Common myeloid progenitor, CD34-positive (primary cell): ENCODE data around the gene CEP76.
"Not testable (repeated sequence)": the region's sequence is repeated elsewhere in the genome, so short reads cannot be mapped to it uniquely, and the experiment has no call there.

ENCODE experiments used
- CTCF ChIA-PET: fragments of 350-600 bp; sonication (Branson Sonifier 250); formaldehyde crosslinking; loops from one replicate; lab custom pipeline; 2021; ENCODE audit warnings: antibody characterized with exemption; lab: Charles Lee
- POLR2A ChIA-PET: fragments of 350-600 bp; sonication (Branson Sonifier 250); formaldehyde crosslinking; loops from one replicate; lab custom pipeline; 2021; ENCODE audit warnings: antibody characterized with exemption; lab: Charles Lee
- DNase-seq, 3 donors: peaks; one replicate each; pipeline versions ENCODE4 v3.0.0 to v3.0.0-alpha.2; 2013
- H3K27ac ChIP-seq, 2 experiments: 1 replicate in 1 of 2; 2 replicates in 1 of 2; pipeline ENCODE4 v1.7.0; 2013; ENCODE audit warnings: inconsistent platforms in 2 of 2, low read length in 2 of 2, mild to moderate bottlenecking in 2 of 2, low read depth in 1 of 2, moderate library complexity in 1 of 2; ENCODE audit not compliant: severe bottlenecking in 2 of 2, insufficient read depth in 1 of 2, poor library complexity in 1 of 2
- H3K27me3 ChIP-seq, 5 experiments: replicated peaks in 2 of 5; 1 replicate in 3 of 5; 2 replicates in 2 of 5; pipeline versions ENCODE4 v1.6.1 to v1.7.0; 2013; ENCODE audit warnings: low read length in 4 of 5, mild to moderate bottlenecking in 2 of 5, moderate library complexity in 2 of 5, inconsistent platforms in 1 of 5; ENCODE audit not compliant: insufficient read depth in 5 of 5, control insufficient read depth in 4 of 5
- H3K36me3 ChIP-seq, 4 experiments: 1 replicate in 2 of 4; 2 replicates in 2 of 4; pipeline versions ENCODE4 v1.6.1 to v1.7.0; 2013; ENCODE audit warnings: low read length in 3 of 4, control low read depth in 1 of 4, mild to moderate bottlenecking in 1 of 4; ENCODE audit not compliant: control insufficient read depth in 4 of 4, insufficient read depth in 4 of 4
- H3K4me1 ChIP-seq, 4 experiments: 1 replicate in 3 of 4; 2 replicates in 1 of 4; pipeline versions ENCODE4 v1.6.1 to v1.7.1; 2013; ENCODE audit warnings: low read length in 3 of 4, mild to moderate bottlenecking in 3 of 4, control low read depth in 1 of 4, inconsistent platforms in 1 of 4, moderate library complexity in 1 of 4; ENCODE audit not compliant: control insufficient read depth in 4 of 4, insufficient read depth in 4 of 4; ENCODE audit errors: control extremely low read depth in 1 of 4
- H3K4me3 ChIP-seq, 7 experiments: 1 replicate in 4 of 7; 2 replicates in 3 of 7; pipeline versions ENCODE4 v1.5.1 to v1.7.0; 2013; ENCODE audit warnings: mild to moderate bottlenecking in 7 of 7, low read length in 6 of 7, moderate library complexity in 6 of 7, inconsistent platforms in 2 of 7, low read depth in 2 of 7, control low read depth in 1 of 7; ENCODE audit not compliant: insufficient read depth in 4 of 7, control insufficient read depth in 1 of 7; ENCODE audit errors: extremely low read depth in 1 of 7
- H3K9me3 ChIP-seq, 5 experiments: 1 replicate in 4 of 5; 2 replicates in 1 of 5; pipeline versions ENCODE4 v1.6.1 to v1.7.1; 2013; ENCODE audit warnings: low read length in 4 of 5, mild to moderate bottlenecking in 2 of 5, inconsistent platforms in 1 of 5, low read depth in 1 of 5, moderate library complexity in 1 of 5; ENCODE audit not compliant: control insufficient read depth in 4 of 5, insufficient read depth in 2 of 5; ENCODE audit errors: control extremely low read depth in 1 of 5
- WGBS: methylation state at CpG from one replicate; pipeline ENCODE4 v1.1.5; 2013; ENCODE audit not compliant: insufficient coverage; 5-methylcytosine and 5-hydroxymethylcytosine counted together

CEP76 gene

GRCh38 chr18:12645254-12645653 lies 57.3 kb downstream of the CEP76 start:
- ChIA-PET CTCF (interaction anchor here (0.6 kb wide), 1 partner anchor 400 kb away, joined by 3 read pairs; no protein-coding TSS in a partner anchor), POLR2A (no interaction called here)
- H3K4me1 ChIP-seq = no peaks in the 10 kb centered on the region

GRCh38 chr18:12643756-12644155 lies 58.8 kb downstream of the CEP76 start:
- not testable (repeated sequence) for DNase-seq, H3K4me3 ChIP-seq, H3K27me3 ChIP-seq, H3K27ac ChIP-seq, H3K4me1 ChIP-seq, H3K36me3 ChIP-seq, H3K9me3 ChIP-seq
- ChIA-PET POLR2A (interaction anchor here (0.6 kb wide), 1 partner anchor 165 kb away, joined by 3 read pairs; no protein-coding TSS in a partner anchor), CTCF (interaction anchor here (0.9 to 1.0 kb wide), 2 partner anchors 45 to 104 kb away, joined by 3 to 5 read pairs; no protein-coding TSS in a partner anchor)
- WGBS = no CpG with 5 or more reads among the region's 5 CpGs

More at GRCh38 chr18:12645254-12645653, 57.3 kb downstream of the CEP76 start:
- H3K36me3 ChIP-seq = peaks cover 0 to 5% (median 1%) of the 10 kb centered on the region in 4 experiments
- H3K27ac ChIP-seq = no peak overlapping the region
- DNase-seq = no peak
- no peak overlapping the region for H3K4me3 ChIP-seq
- no peaks in the 10 kb centered on the region for H3K9me3 ChIP-seq
- no peaks in the 10 kb centered on the region for H3K27me3 ChIP-seq

DNA sequence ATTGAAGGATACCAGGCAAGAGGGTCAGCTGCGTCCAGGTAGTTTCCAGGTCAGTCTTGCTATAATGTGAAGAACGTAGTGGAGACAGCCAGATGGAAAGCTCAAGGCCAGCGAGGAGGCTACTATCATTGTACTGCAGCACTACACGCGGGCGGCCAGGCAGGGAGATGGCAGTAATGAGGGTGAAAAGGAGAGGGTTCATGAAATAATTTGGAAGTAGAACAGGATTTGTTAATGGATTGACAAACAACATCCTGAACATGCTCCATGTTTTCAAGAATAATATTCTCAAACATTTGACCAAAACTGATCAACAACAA lies 61.7 kb downstream of the CEP76 start:
- Histone ChIP-seq H3K4me1 (no peaks in the 10 kb centered on the region), H3K27me3 (no peaks in the 10 kb centered on the region), H3K36me3 (peaks cover 0 to 2% (median 0%) of the 10 kb centered on the region in 4 experiments), H3K9me3 (no peaks in the 10 kb centered on the region), H3K27ac (no peak overlapping the region), H3K4me3 (no peak overlapping the region)
- POLR2A ChIA-PET = no interaction called here
- DNase-seq = no peak
- CTCF ChIA-PET = interaction anchor here (1.2 kb wide), 1 partner anchor 14 kb away, joined by 3 read pairs; no protein-coding TSS in a partner anchor
- 98% methylated on average over 5 of the region's 6 CpGs for WGBS

DNA sequence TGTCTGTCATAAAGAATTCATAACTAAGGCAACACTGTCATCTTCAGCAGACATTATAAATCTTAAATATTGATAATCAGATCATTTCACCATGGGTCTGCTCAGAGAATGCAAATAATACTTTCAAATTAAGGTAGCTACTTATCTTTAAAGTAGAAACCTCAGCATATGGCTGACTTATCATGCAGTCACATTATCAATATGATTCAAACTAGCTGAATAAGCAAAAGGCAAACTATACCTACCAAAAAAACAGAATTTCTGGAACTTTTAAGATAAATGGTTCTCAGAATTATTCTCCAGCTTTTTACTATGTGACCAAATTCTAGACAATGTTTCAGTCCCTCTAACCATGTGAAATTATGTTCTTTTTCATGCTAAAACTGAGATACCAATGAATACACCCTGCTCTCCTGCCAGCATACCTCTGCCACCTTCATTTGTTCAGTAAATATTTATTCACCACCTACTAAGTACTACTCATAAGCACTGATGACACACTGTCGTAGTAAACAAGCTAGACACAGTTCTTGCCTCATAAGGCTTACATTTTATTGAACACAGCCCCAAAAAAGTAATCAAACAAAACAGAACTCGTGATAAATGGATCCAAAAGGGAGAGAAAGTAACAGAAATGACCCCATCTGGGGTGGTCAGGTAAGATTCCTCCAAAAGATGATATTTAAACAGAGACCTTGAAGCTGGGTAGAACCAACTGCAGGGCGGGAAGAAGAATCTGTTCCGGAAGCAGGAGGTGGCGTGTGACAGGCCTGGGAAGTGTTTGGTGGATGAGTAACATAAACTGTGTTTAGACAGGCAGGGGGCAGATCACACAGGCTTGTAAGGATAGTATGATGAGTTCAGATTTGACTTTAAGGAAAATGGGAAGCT lies 62.3 kb downstream of the CEP76 start:
- no peaks in the 10 kb centered on the region for H3K4me1 ChIP-seq
- H3K9me3 ChIP-seq = no peaks in the 10 kb centered on the region
- peaks cover 0 to 2% (median 0%) of the 10 kb centered on the region in 4 experiments for H3K36me3 ChIP-seq
- H3K4me3 ChIP-seq = no peak overlapping the region
- no peak for DNase-seq
- no peaks in the 10 kb centered on the region for H3K27me3 ChIP-seq
- WGBS = 79% methylated on average over 5 of the region's 5 CpGs
- CTCF ChIA-PET = interaction anchor here (1.2 kb wide), 1 partner anchor 14 kb away, joined by 3 read pairs; no protein-coding TSS in a partner anchor
- POLR2A ChIA-PET = no interaction called here
- no peak overlapping the region for H3K27ac ChIP-seq

GRCh38 chr18:12638644-12639124 lies 63.8 kb downstream of the CEP76 start:
- POLR2A ChIA-PET = no interaction called here
- H3K27me3 ChIP-seq = no peaks in the 10 kb centered on the region
- no peaks in the 10 kb centered on the region for H3K4me1 ChIP-seq
- DNase-seq = no peak
- CTCF ChIA-PET = no interaction called here
- H3K36me3 ChIP-seq = peaks cover 0 to 2% (median 0%) of the 10 kb centered on the region in 4 experiments
- WGBS = 67% methylated on average over 3 of the region's 3 CpGs
- H3K4me3 ChIP-seq = no peak overlapping the region
- no peak overlapping the region for H3K27ac ChIP-seq
- no peaks in the 10 kb centered on the region for H3K9me3 ChIP-seq

DNA sequence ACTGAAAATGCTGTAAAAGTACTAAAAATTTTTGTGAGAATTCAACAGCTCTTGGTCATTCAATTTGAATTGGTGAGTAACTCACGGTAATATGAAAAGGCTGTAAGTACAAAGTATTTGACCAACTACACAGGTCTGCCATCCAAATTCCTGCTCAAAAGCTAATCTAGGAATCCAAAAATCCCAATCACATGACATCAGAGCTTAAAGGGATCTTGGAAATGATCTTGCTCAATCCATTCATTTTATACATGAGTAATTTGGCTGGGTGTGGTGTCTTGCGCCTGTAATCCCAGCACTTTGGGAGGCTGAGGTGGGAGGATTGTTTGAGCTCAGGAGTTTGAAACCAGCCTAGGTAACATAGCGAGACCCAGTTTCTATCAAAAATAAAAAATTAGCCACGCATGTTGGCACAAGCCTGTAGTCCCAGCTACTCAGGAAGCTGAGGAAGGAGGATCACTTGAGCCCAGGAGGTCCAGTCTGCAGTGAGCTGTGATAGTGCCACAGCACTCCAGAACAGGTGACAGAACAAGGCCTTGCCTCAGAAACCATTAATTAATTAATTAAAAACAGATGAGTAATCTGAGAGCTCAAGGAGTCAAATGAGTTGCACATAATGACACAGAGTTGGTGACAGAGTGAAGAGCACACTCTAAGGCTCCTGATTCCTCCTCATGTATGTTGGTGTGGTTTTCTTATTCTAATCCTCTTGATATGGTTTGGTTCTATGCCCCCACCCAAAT lies 64.5 kb downstream of the CEP76 start:
- 100% methylated on average over 3 of the region's 4 CpGs for WGBS
- H3K9me3 ChIP-seq = no peaks in the 10 kb centered on the region
- ChIA-PET CTCF (interaction anchor here (0.8 kb wide), 1 partner anchor 17 kb away, joined by 3 read pairs; no protein-coding TSS in a partner anchor), POLR2A (no interaction called here)
- no peaks in the 10 kb centered on the region for H3K4me1 ChIP-seq
- no peaks in the 10 kb centered on the region for H3K27me3 ChIP-seq
- H3K4me3 ChIP-seq = no peak overlapping the region
- H3K36me3 ChIP-seq = peaks cover 0 to 2% (median 0%) of the 10 kb centered on the region in 4 experiments
- peak in 1 of 3 donors; percentile 23 for DNase-seq
- no peak overlapping the region for H3K27ac ChIP-seq
